HCT116 (cell line): ENCODE data around the gene ST3GAL3. TPM values are rescaled to one million over a fixed set of nuclear protein-coding genes. Genes with fewer than 3 reads are reported as not detected.

Experiments used
- ATAC-seq: fragments of 200-7000 bp; cut with Tn5 transposase; 2 replicates; pipeline ENCODE4 v1.9.1; 2020; ENCODE audit warnings: mild to moderate bottlenecking, moderate library complexity
- BruUV-seq: library from RNA; stranded (reverse); fragments of 400-500 nt; replicated peaks from 2 replicates; lab custom pipeline; 2021; lab: Mats Ljungman, UMichigan
- CTCF ChIA-PET: fragments of 300-600 bp; sonication (Branson Sonifier 250); formaldehyde crosslinking; loops from one replicate; lab custom pipeline; 2021; ENCODE audit warnings: antibody characterized with exemption; lab: Charles Lee
- POLR2A ChIA-PET: fragments of 300-600, 350-600 bp; sonication (Branson Sonifier 250); formaldehyde crosslinking; loops from one replicate; lab custom pipeline; 2021; ENCODE audit warnings: antibody characterized with exemption; lab: Charles Lee
- RAD21 ChIA-PET, 2 experiments: fragments of 300-600 bp; sonication (Branson Sonifier 250); formaldehyde crosslinking; loops; one replicate each; lab custom pipeline; 2023; ENCODE audit warnings: low total read pairs in 2 of 2; ENCODE audit not compliant: uncharacterized antibody in 2 of 2, unreplicated experiment in 2 of 2, low non-redundant PET in 1 of 2; lab: Charles Lee
- DNase-seq: peaks from one replicate; pipeline ENCODE4 v3.0.0-alpha.2; 2010; ENCODE audit warnings: low read depth, low spot score
- H2AFZ ChIP-seq: fragments of 200-600 bp; shearing (Covaris generic), sonication (generic); 2 replicates; pipeline ENCODE4 v1.6.1; 2017; ENCODE audit warnings: low read depth, mixed run types, mixed read lengths, antibody characterized with exemption, low read length; ENCODE audit not compliant: poor library complexity, severe bottlenecking
- H3K27ac ChIP-seq: 2 replicates; pipeline ENCODE4 v1.5.1; 2012; ENCODE audit warnings: low read depth, low read length
- H3K27me3 ChIP-seq: fragments of 200-600 bp; sonication (generic); 2 replicates; pipeline ENCODE4 v1.6.1; 2016; ENCODE audit warnings: mixed run types, low read length, mixed read lengths; ENCODE audit not compliant: insufficient read depth
- H3K36me3 ChIP-seq, 2 experiments: fragments of 200-500 bp in 1 of 2; fragments of 200-600 bp in 1 of 2; sonication (Bioruptor generic) in 1 of 2; sonication (generic) in 1 of 2; 2 replicates each; pipeline versions ENCODE4 v1.5.1 to v1.6.1; 2014 to 2016; ENCODE audit warnings: low read length in 2 of 2, inconsistent platforms in 1 of 2, mixed read lengths in 1 of 2, mixed run types in 1 of 2; ENCODE audit not compliant: insufficient read depth in 2 of 2, control insufficient read depth in 1 of 2
- H3K4me1 ChIP-seq, 2 experiments: fragments of 200-600 bp in 1 of 2; sonication (generic) in 1 of 2; 2 replicates each; pipeline versions ENCODE4 v1.5.1 to v1.6.1; 2012 to 2017; ENCODE audit warnings: low read length in 2 of 2, inconsistent platforms in 1 of 2, mild to moderate bottlenecking in 1 of 2, mixed read lengths in 1 of 2, mixed run types in 1 of 2, moderate library complexity in 1 of 2; ENCODE audit not compliant: insufficient read depth in 2 of 2, control insufficient read depth in 1 of 2
- H3K4me2 ChIP-seq: fragments of 200-600 bp; sonication (generic); 2 replicates; pipeline ENCODE4 v1.6.1; 2017; ENCODE audit warnings: mixed run types, low read length, mixed read lengths
- H3K4me3 ChIP-seq, 2 experiments: fragments of 200-600 bp in 1 of 2; sonication (generic) in 1 of 2; replicated peaks in 1 of 2; 2 replicates each; pipeline ENCODE4 v1.5.1; 2011 to 2016; ENCODE audit warnings: low read length in 2 of 2, control low read depth in 1 of 2, low read depth in 1 of 2, mild to moderate bottlenecking in 1 of 2, mixed read lengths in 1 of 2, mixed run types in 1 of 2
- H3K79me2 ChIP-seq: fragments of 200-600 bp; sonication (generic); 2 replicates; pipeline ENCODE4 v1.6.1; 2017; ENCODE audit warnings: mild to moderate bottlenecking, mixed run types, low read length, moderate library complexity, mixed read lengths; ENCODE audit not compliant: insufficient read depth
- H3K9ac ChIP-seq: fragments of 200-600 bp; sonication (generic); 2 replicates; pipeline ENCODE4 v1.6.1; 2016; ENCODE audit warnings: low read length, mixed read lengths
- H3K9me2 ChIP-seq: fragments of 200-600 bp; sonication (generic), shearing (Covaris generic); 2 replicates; pipeline ENCODE4 v1.6.1; 2017; ENCODE audit warnings: mixed run types, mild to moderate bottlenecking, moderate library complexity; ENCODE audit not compliant: insufficient read depth
- H3K9me3 ChIP-seq, 2 experiments: fragments of 200-500 bp in 1 of 2; fragments of 200-600 bp in 1 of 2; sonication (Bioruptor generic) in 1 of 2; sonication (generic) in 1 of 2; 2 replicates each; pipeline ENCODE4 v1.6.1; 2014 to 2017; ENCODE audit warnings: low read length in 2 of 2, mixed read lengths in 2 of 2, inconsistent platforms in 1 of 2, low read depth in 1 of 2, mild to moderate bottlenecking in 1 of 2, mixed run types in 1 of 2, moderate library complexity in 1 of 2; ENCODE audit not compliant: control insufficient read depth in 1 of 2, insufficient read depth in 1 of 2
- H4K20me1 ChIP-seq: fragments of 200-600 bp; sonication (generic), shearing (Covaris generic); 2 replicates; pipeline ENCODE4 v1.6.1; 2017; ENCODE audit warnings: mixed run types, mild to moderate bottlenecking, moderate library complexity; ENCODE audit not compliant: insufficient read depth
- CEBPB ChIP-seq: IDR thresholded peaks from 2 replicates; pipeline ENCODE4 v1.6.1; 2012; ENCODE audit warnings: low read depth
- EGR1 ChIP-seq: IDR thresholded peaks from 2 replicates; pipeline ENCODE4 v1.6.1; 2012; ENCODE audit warnings: low read depth
- ELF1 ChIP-seq: IDR thresholded peaks from 2 replicates; pipeline ENCODE4 v1.6.1; 2012; ENCODE audit warnings: low read depth, borderline replicate concordance
- EZH2 ChIP-seq: fragments of 200-600 bp; sonication (generic); IDR thresholded peaks from 2 replicates; pipeline ENCODE4 v1.6.1; 2017; ENCODE audit warnings: antibody characterized with exemption, mixed run types
- POLR2AphosphoS5 ChIP-seq: IDR thresholded peaks from 2 replicates; pipeline ENCODE4 v1.6.1; 2011; ENCODE audit warnings: mild to moderate bottlenecking, low read depth, low read length, moderate library complexity
- RAD21 ChIP-seq: IDR thresholded peaks from 2 replicates; pipeline ENCODE4 v1.6.1; 2012; ENCODE audit warnings: low read depth, mild to moderate bottlenecking
- SRF ChIP-seq: IDR thresholded peaks from 2 replicates; pipeline ENCODE4 v1.6.1; 2012; ENCODE audit warnings: low read depth
- TCF7L2 ChIP-seq: IDR thresholded peaks from 2 replicates; pipeline ENCODE4 v1.7.0; 2011; ENCODE audit warnings: borderline replicate concordance, inconsistent platforms; ENCODE audit not compliant: insufficient read depth, insufficient read length; ENCODE audit errors: extremely low read depth
- ZFX ChIP-seq: fragments of 450-650 bp; IDR thresholded peaks from 2 replicates; pipeline ENCODE4 v1.6.1; 2017
- ZNF274 ChIP-seq: fragments of 200-500 bp; sonication (Bioruptor generic); IDR thresholded peaks from 2 replicates; pipeline ENCODE4 v1.6.1; 2014; ENCODE audit warnings: mild to moderate bottlenecking, low read depth, low read length, inconsistent platforms
- intact Hi-C: fragments of 100-400 bp; cut with micrococcal nuclease; formaldehyde crosslinking; loops from 2 replicates; pipeline ENCODE4 v1.10.0; 2022
- total RNA-seq: library from RNA; stranded (reverse); gene quantifications from one replicate; pipeline ENCODE4 v1.2.1, GENCODE V29; 2021; ENCODE audit not compliant: unreplicated experiment
- TF ChIP-seq, protein P1 (sequence below): IDR thresholded peaks from 2 replicates; pipeline ENCODE4 v1.6.1; 2011; ENCODE audit warnings: mild to moderate bottlenecking, low read length, moderate library complexity; ENCODE audit not compliant: insufficient replicate concordance; ENCODE audit errors: extremely low read depth
- TF ChIP-seq, protein P2 (sequence below): IDR thresholded peaks from 2 replicates; pipeline ENCODE4 v1.6.1; 2012

The ST3GAL3 gene
- total RNA-seq, 1 experiment from 2014 or later: 7.2 TPM

DNA sequence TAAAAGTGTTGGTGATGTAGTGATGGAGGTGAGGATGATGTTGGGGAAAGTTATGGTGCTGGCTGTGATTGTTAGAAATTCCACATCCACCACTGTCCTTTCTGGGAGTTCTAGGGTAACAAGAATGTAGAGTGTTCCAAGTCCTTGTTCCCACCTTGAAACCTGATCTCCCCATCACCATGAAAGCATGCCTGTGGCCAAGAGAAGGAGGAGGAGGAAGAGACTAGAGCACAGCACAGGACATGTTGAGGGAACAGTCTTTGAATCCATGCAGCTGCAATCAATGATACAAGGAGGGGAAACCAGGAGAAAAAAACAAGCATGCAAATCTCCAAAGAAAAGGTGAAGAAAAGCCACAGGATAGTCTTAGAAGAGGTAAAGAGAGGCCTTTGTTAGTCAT is 180.4 kb downstream of the ST3GAL3 start:
- Histone ChIP-seq H3K9ac (no peak overlapping the region), H3K79me2 (no peaks in the 10 kb centered on the region), H2AFZ (no peak overlapping the region), H3K9me3 (no peaks in the 10 kb centered on the region), H3K9me2 (no peaks in the 10 kb centered on the region), H3K27me3 (no peaks in the 10 kb centered on the region), H3K4me1 (peaks cover 28 to 66% of the 10 kb centered on the region in 2 experiments), H3K4me2 (peak overlapping the region; percentile 49), H3K36me3 (no peaks in the 10 kb centered on the region), H3K27ac (no peak overlapping the region), H3K4me3 (no peak overlapping the region), H4K20me1 (no peaks in the 10 kb centered on the region)
- TF ChIP-seq TCF7L2 (peak; percentile 24), ELF1 (no peak), CEBPB (no peak), SRF (no peak)
- TF ChIP-seq, protein P1, sequence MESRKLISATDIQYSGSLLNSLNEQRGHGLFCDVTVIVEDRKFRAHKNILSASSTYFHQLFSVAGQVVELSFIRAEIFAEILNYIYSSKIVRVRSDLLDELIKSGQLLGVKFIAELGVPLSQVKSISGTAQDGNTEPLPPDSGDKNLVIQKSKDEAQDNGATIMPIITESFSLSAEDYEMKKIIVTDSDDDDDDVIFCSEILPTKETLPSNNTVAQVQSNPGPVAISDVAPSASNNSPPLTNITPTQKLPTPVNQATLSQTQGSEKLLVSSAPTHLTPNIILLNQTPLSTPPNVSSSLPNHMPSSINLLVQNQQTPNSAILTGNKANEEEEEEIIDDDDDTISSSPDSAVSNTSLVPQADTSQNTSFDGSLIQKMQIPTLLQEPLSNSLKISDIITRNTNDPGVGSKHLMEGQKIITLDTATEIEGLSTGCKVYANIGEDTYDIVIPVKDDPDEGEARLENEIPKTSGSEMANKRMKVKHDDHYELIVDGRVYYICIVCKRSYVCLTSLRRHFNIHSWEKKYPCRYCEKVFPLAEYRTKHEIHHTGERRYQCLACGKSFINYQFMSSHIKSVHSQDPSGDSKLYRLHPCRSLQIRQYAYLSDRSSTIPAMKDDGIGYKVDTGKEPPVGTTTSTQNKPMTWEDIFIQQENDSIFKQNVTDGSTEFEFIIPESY: no peak
- TF ChIP-seq, protein P2, sequence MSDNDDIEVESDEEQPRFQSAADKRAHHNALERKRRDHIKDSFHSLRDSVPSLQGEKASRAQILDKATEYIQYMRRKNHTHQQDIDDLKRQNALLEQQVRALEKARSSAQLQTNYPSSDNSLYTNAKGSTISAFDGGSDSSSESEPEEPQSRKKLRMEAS: peak; percentile 34; the same call in 1 of the 2 replicates
- ChIA-PET POLR2A (no interaction called here), CTCF (no interaction called here), RAD21 (no interaction called here)
- intact Hi-C loops: no loop called here
- BruUV-seq: no TSS peak
- DNase-seq (no peak), ATAC-seq (peak; percentile 43; the same call in 1 of the 2 replicates)

DNA sequence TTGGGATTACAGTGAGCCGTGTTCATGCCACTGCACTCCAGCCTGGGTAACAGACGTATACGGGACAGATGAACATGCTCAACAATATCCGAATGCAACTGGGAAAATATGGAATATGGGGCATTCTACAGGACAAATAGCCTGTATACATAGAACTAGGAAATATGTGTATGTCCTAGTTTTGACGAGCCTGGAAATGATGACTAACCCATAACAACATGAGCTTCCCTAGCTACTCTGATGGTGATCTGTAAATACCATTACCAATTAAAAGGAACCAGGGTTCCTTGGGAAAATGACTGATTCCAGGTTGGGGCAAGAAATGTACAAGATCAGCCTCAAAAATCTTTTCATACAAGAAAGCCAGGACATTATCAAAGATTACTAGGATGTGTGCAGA is 183.5 kb downstream of the ST3GAL3 start:
- DNase-seq (no peak), ATAC-seq (no peak)
- POLR2A ChIA-PET: interaction anchor here (1.6 kb wide), 1 partner anchor 39 kb away, joined by 3 read pairs; no protein-coding TSS in a partner anchor
- Histone ChIP-seq H3K4me2 (no peak overlapping the region), H3K36me3 (no peaks in the 10 kb centered on the region), H4K20me1 (no peaks in the 10 kb centered on the region), H3K27ac (no peak overlapping the region), H3K4me3 (no peak overlapping the region), H2AFZ (no peak overlapping the region), H3K79me2 (no peaks in the 10 kb centered on the region), H3K9ac (no peak overlapping the region), H3K27me3 (no peaks in the 10 kb centered on the region), H3K9me3 (no peaks in the 10 kb centered on the region), H3K9me2 (no peaks in the 10 kb centered on the region), H3K4me1 (peaks cover 19 to 36% of the 10 kb centered on the region in 2 experiments)
- CTCF ChIA-PET: no interaction called here
- intact Hi-C loops: no loop called here
- no TSS peak for BruUV-seq
- TF ChIP-seq ZFX: no peak
- TF ChIP-seq ZNF274: no peak
- no peak for TF ChIP-seq RAD21
- no peak for TF ChIP-seq CEBPB
- no peak for TF ChIP-seq TCF7L2
- TF ChIP-seq, protein P1: no peak
- TF ChIP-seq POLR2AphosphoS5: no peak
- no peak for TF ChIP-seq EZH2
- TF ChIP-seq EGR1: no peak
- RAD21 ChIA-PET: no interaction called here
